A549 (cell line): ENCODE measurements around the gene BRF1. TPM values are rescaled to one million over a fixed set of nuclear protein-coding genes. Genes with fewer than 3 reads are reported as not detected.

ENCODE experiments used
- ATAC-seq, 2 experiments: fragments of 200-7000 bp in 1 of 2; fragments of >200 bp in 1 of 2; cut with Nextera tagmentation in 1 of 2; cut with Tn5 transposase in 1 of 2; 3 replicates each; pipeline versions ENCODE4 v1.8.0 to v1.9.1; 2018 to 2020; ENCODE audit warnings: mild to moderate bottlenecking in 1 of 2, moderate library complexity in 1 of 2
- CTCF ChIA-PET: fragments of 300-600 bp; sonication (Branson Sonifier 250); formaldehyde crosslinking; extraction: SDS; loops from one replicate; lab custom pipeline; 2021; ENCODE audit warnings: antibody characterized with exemption, inconsistent platforms; lab: Yijun Ruan, JAX
- POLR2A ChIA-PET: fragments of 350-600 bp; formaldehyde crosslinking; extraction: SDS; loops from one replicate; lab custom pipeline; 2021; ENCODE audit warnings: antibody characterized with exemption, inconsistent platforms; lab: Yijun Ruan, JAX
- DNase-seq, 2 experiments: peaks; one replicate each; pipeline versions ENCODE4 v3.0.0 to v3.0.0-alpha.2; 2011 to 2016; ENCODE audit warnings: low read depth in 1 of 2, low spot score in 1 of 2
- FAIRE-seq: peaks from 2 replicates; lab custom pipeline; 2011; peaks lifted over from hg19 to GRCh38; lab: Jason Lieb, UNC
- H3K27ac ChIP-seq, 2 experiments: fragments of >200 bp; sonication (Bioruptor Twin); formaldehyde crosslinking; 3 replicates each; pipeline ENCODE4 v1.5.1; 2016 to 2017
- H3K4me1 ChIP-seq: fragments of >200 bp; sonication (Bioruptor Twin); formaldehyde crosslinking; 3 replicates; pipeline ENCODE4 v1.6.1; 2016
- H3K4me2 ChIP-seq: fragments of >200 bp; sonication (Bioruptor Twin); formaldehyde crosslinking; 3 replicates; pipeline ENCODE4 v1.6.1; 2016
- H3K4me3 ChIP-seq: fragments of >200 bp; sonication (Bioruptor Twin); formaldehyde crosslinking; 3 replicates; pipeline ENCODE4 v1.5.1; 2016
- H3K9me3 ChIP-seq: fragments of >200 bp; sonication (Bioruptor Twin); formaldehyde crosslinking; 3 replicates; pipeline ENCODE4 v1.6.1; 2016
- CBX8 ChIP-seq: fragments of 200-600 bp; sonication (generic); IDR thresholded peaks from 2 replicates; pipeline ENCODE4 v1.6.1; 2016
- CHD4 ChIP-seq: fragments of 200-600 bp; sonication (generic); IDR thresholded peaks from 2 replicates; pipeline ENCODE4 v1.6.1; 2016; ENCODE audit warnings: antibody characterized with exemption, mild to moderate bottlenecking, borderline replicate concordance
- EHF ChIP-seq: fragments of 250-450 bp; sonication (Bioruptor Pico); IDR thresholded peaks from 2 replicates; pipeline ENCODE4 v1.5.0; 2020; ENCODE audit warnings: mild to moderate bottlenecking
- EHMT2 ChIP-seq: fragments of 200-600 bp; sonication (generic); IDR thresholded peaks from 2 replicates; pipeline ENCODE4 v1.6.1; 2016; ENCODE audit warnings: antibody characterized with exemption, low read depth, mild to moderate bottlenecking, moderate library complexity
- ESRRA ChIP-seq: fragments of 150-350 bp; IDR thresholded peaks from 2 replicates; pipeline ENCODE4 v1.6.1; 2014; ENCODE audit warnings: mild to moderate bottlenecking, low read length, borderline replicate concordance
- FOXS1 ChIP-seq: fragments of 250-450 bp; sonication (Bioruptor Pico); IDR thresholded peaks from 2 replicates; pipeline ENCODE4 v1.5.0; 2020; ENCODE audit warnings: mild to moderate bottlenecking, moderate library complexity
- HEYL ChIP-seq: fragments of 250-450 bp; sonication (Bioruptor Pico); IDR thresholded peaks from 2 replicates; pipeline ENCODE4 v1.8.0; 2021; ENCODE audit warnings: mild to moderate bottlenecking, moderate library complexity
- HOXA7 ChIP-seq: fragments of 250-450 bp; sonication (Bioruptor Pico); IDR thresholded peaks from 2 replicates; pipeline ENCODE4 v1.5.0; 2020; ENCODE audit warnings: mild to moderate bottlenecking, moderate library complexity
- HOXB13 ChIP-seq: fragments of 250-450 bp; sonication (Bioruptor Pico); IDR thresholded peaks from 2 replicates; pipeline ENCODE4 v1.5.0; 2020; ENCODE audit warnings: low read depth, mild to moderate bottlenecking, moderate library complexity
- HOXB5 ChIP-seq: fragments of 250-450 bp; sonication (Bioruptor Pico); IDR thresholded peaks from 2 replicates; pipeline ENCODE4 v1.5.0; 2020; ENCODE audit warnings: mild to moderate bottlenecking, moderate library complexity
- JUN ChIP-seq, 2 experiments: fragments of >200 bp; sonication (Bioruptor Twin); formaldehyde crosslinking; IDR thresholded peaks; 2 replicates in 1 of 2; 3 replicates in 1 of 2; pipeline ENCODE4 v1.6.1; 2016 to 2017
- JUNB ChIP-seq: fragments of >200 bp; sonication (Bioruptor Twin); formaldehyde crosslinking; IDR thresholded peaks from 2 replicates; pipeline ENCODE4 v1.6.1; 2016
- KDM1A ChIP-seq: fragments of 200-600 bp; sonication (generic); IDR thresholded peaks from 2 replicates; pipeline ENCODE4 v1.6.1; 2016; ENCODE audit warnings: low read depth, mild to moderate bottlenecking
- KDM5A ChIP-seq: fragments of 200-600 bp; sonication (generic); IDR thresholded peaks from 2 replicates; pipeline ENCODE4 v1.6.1; 2016; ENCODE audit warnings: antibody characterized with exemption, mild to moderate bottlenecking
- NFE2L2 ChIP-seq: fragments of 150-350 bp; conservative IDR thresholded peaks from 2 replicates; pipeline ENCODE4 v1.6.1; 2014; ENCODE audit warnings: low read length
- NPAS2 ChIP-seq: fragments of 250-450 bp; sonication (Bioruptor Pico); IDR thresholded peaks from 2 replicates; pipeline ENCODE4 v1.8.0; 2022; ENCODE audit warnings: mild to moderate bottlenecking, moderate library complexity, borderline replicate concordance
- NR3C1 ChIP-seq: fragments of >200 bp; sonication (Bioruptor Twin); formaldehyde crosslinking; IDR thresholded peaks from 3 replicates; pipeline ENCODE4 v1.6.1; 2017
- POLR2A ChIP-seq: IDR thresholded peaks from 2 replicates; pipeline ENCODE4 v1.6.1; 2012; ENCODE audit warnings: mild to moderate bottlenecking, low read length
- POLR2AphosphoS2 ChIP-seq: conservative IDR thresholded peaks from 2 replicates; pipeline ENCODE4 v1.6.1; 2012; ENCODE audit warnings: low read length, improper control_type of control experiment, inconsistent platforms
- RARB ChIP-seq: fragments of 250-450 bp; sonication (Bioruptor Pico); IDR thresholded peaks from 2 replicates; pipeline ENCODE4 v1.8.0; 2021; ENCODE audit warnings: mild to moderate bottlenecking, moderate library complexity
- WGBS: methylation state at CpG from one replicate; pipeline ENCODE4 v1.1.6; 2017; ENCODE audit errors: missing lambda C conversion rate; 5-methylcytosine and 5-hydroxymethylcytosine counted together
- polyA plus RNA-seq, 4 experiments: library from polyadenylated mRNA; depleted of rRNA in 3 of 4; stranded (reverse); fragments of >200 nt; fragmentation: RNase III in 1 of 4; extraction: RNeasy Plus Mini Kit Qiagen cat#74134 plus additional on column Dnase treatment in 1 of 4; gene quantifications; 2 replicates in 3 of 4; 3 replicates in 1 of 4; pipeline ENCODE4 v1.2.3, GENCODE V29; 2011 to 2017
- TF ChIP-seq, protein P1 (sequence below): fragments of >200 bp; sonication (Bioruptor Twin); formaldehyde crosslinking; IDR thresholded peaks from 3 replicates; pipeline ENCODE4 v1.5.1; 2016
- TF ChIP-seq, protein P2 (sequence below): fragments of >200 bp; sonication (Bioruptor Twin); formaldehyde crosslinking; IDR thresholded peaks from 2 replicates; pipeline ENCODE4 v1.6.1; 2016
- TF ChIP-seq, protein P3 (sequence below): fragments of 450-650 bp; IDR thresholded peaks from 2 replicates; pipeline ENCODE4 v1.6.1; 2014; ENCODE audit warnings: antibody characterized with exemption
- TF ChIP-seq, protein P4 (sequence below): fragments of 200-600 bp; sonication (generic); IDR thresholded peaks from 2 replicates; pipeline ENCODE4 v1.6.1; 2016; ENCODE audit warnings: antibody characterized with exemption, mild to moderate bottlenecking, moderate library complexity
- TF ChIP-seq, protein P5 (sequence below): IDR thresholded peaks from 2 replicates; pipeline ENCODE4 v1.6.1; 2012; ENCODE audit warnings: low read depth, borderline replicate concordance

Gene BRF1
- polyA plus RNA-seq, 2 of the 4 experiments (the other 2 are of a cell fraction): 8.5 to 25.7 TPM

DNA sequence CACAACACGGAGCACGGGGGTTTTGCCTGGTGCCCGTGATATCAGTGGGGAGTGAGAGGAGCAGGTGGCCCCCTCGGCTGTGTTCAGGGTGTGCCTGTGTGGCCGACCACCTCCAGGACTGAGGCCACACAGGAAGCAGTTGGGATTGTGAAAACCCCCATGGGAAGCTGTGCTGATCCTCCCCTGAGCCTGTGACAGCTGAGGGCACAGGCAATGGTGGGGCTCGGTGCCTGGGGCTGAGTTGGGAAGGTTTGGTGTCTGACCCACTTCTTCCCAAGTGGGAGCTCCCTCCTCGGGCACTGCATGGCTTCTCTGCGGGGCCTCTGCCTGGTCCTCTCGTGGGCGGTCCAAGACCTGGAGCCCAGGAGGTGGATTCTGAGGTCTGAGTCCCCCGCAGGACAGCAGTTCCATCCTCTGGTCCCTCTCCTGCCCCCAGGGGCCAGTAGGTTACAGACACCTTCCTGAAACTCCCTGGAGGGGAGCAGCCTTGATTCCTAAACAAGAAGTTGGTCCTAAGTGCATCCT lies 31.6 kb upstream of the BRF1 start (continued):
- TF ChIP-seq, protein P1, sequence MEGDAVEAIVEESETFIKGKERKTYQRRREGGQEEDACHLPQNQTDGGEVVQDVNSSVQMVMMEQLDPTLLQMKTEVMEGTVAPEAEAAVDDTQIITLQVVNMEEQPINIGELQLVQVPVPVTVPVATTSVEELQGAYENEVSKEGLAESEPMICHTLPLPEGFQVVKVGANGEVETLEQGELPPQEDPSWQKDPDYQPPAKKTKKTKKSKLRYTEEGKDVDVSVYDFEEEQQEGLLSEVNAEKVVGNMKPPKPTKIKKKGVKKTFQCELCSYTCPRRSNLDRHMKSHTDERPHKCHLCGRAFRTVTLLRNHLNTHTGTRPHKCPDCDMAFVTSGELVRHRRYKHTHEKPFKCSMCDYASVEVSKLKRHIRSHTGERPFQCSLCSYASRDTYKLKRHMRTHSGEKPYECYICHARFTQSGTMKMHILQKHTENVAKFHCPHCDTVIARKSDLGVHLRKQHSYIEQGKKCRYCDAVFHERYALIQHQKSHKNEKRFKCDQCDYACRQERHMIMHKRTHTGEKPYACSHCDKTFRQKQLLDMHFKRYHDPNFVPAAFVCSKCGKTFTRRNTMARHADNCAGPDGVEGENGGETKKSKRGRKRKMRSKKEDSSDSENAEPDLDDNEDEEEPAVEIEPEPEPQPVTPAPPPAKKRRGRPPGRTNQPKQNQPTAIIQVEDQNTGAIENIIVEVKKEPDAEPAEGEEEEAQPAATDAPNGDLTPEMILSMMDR: no peak
- TF ChIP-seq, protein P2, sequence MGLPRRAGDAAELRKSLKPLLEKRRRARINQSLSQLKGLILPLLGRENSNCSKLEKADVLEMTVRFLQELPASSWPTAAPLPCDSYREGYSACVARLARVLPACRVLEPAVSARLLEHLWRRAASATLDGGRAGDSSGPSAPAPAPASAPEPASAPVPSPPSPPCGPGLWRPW: no peak
- TF ChIP-seq, protein P3, sequence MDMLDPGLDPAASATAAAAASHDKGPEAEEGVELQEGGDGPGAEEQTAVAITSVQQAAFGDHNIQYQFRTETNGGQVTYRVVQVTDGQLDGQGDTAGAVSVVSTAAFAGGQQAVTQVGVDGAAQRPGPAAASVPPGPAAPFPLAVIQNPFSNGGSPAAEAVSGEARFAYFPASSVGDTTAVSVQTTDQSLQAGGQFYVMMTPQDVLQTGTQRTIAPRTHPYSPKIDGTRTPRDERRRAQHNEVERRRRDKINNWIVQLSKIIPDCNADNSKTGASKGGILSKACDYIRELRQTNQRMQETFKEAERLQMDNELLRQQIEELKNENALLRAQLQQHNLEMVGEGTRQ: no peak
- no peak for TF ChIP-seq EHMT2
- no peak for TF ChIP-seq KDM1A

DNA sequence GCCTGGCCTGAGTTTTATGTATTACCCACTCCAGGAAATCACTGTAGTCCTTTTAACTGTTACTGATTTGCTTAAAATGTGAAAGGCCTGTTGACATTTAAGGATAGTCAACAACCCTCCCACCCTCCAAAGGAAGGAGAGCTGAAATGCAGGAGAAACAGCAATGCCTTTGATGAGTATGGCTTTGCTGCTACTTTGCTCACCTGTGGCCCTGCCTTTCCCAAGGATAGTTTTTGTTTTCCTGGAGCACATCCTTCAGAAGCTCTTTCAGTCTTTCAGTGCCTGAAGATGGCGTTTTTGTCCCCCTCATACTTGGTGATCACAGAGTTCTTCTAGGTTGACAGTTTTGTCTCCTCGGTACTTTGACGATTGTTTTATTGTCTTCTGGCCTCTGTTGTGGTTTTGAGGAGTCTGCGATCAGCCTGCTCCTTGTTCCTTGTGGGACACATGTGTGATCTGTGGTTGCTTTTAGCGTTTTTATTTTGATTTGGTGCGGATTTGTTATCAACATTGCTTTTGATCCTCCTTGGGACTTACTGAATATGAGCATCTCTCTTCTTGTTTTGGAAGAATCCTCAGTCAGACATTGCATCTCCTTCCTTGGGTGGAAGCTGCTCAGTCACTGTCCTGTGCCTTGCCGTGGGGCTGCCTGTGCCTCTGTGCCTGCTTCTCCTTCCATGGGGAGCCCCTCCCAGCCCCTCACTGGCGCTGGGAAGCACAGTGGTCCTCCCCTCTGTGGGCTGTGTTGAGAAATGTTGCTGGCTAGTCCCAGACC lies 31.0 kb upstream of the BRF1 start:
- FAIRE-seq: no peak
- 83% methylated on average over 7 of the region's 8 CpGs for WGBS
- Histone ChIP-seq H3K9me3 (no peaks in the 10 kb centered on the region), H3K27ac (no peak overlapping the region), H3K4me3 (no peak overlapping the region), H3K4me1 (no peaks in the 10 kb centered on the region)
- no peak for TF ChIP-seq CBX8
- TF ChIP-seq NFE2L2: no peak
- no peak for TF ChIP-seq FOXS1 (CRISPR knock-in tag)
- no peak for TF ChIP-seq POLR2AphosphoS2
- TF ChIP-seq KDM5A: no peak
- TF ChIP-seq POLR2A: no peak
- TF ChIP-seq, protein P4, sequence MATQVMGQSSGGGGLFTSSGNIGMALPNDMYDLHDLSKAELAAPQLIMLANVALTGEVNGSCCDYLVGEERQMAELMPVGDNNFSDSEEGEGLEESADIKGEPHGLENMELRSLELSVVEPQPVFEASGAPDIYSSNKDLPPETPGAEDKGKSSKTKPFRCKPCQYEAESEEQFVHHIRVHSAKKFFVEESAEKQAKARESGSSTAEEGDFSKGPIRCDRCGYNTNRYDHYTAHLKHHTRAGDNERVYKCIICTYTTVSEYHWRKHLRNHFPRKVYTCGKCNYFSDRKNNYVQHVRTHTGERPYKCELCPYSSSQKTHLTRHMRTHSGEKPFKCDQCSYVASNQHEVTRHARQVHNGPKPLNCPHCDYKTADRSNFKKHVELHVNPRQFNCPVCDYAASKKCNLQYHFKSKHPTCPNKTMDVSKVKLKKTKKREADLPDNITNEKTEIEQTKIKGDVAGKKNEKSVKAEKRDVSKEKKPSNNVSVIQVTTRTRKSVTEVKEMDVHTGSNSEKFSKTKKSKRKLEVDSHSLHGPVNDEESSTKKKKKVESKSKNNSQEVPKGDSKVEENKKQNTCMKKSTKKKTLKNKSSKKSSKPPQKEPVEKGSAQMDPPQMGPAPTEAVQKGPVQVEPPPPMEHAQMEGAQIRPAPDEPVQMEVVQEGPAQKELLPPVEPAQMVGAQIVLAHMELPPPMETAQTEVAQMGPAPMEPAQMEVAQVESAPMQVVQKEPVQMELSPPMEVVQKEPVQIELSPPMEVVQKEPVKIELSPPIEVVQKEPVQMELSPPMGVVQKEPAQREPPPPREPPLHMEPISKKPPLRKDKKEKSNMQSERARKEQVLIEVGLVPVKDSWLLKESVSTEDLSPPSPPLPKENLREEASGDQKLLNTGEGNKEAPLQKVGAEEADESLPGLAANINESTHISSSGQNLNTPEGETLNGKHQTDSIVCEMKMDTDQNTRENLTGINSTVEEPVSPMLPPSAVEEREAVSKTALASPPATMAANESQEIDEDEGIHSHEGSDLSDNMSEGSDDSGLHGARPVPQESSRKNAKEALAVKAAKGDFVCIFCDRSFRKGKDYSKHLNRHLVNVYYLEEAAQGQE: no peak
- no peak for TF ChIP-seq HOXB13
- no peak for TF ChIP-seq NPAS2 (CRISPR knock-in tag)
- no peak for TF ChIP-seq CHD4
- TF ChIP-seq HOXA7 (CRISPR knock-in tag): no peak
- TF ChIP-seq, all 56 proteins: peak for 0
- DNase-seq (no peak), ATAC-seq (no peak)
- H3K4me2 ChIP-seq: no peak overlapping the region
- ChIA-PET POLR2A (no interaction called here), CTCF (interaction anchor here (0.8 to 1.6 kb wide), 2 partner anchors 17 to 39 kb away, joined by 3 read pairs; partner anchors contain the start of gene PACS2)

DNA sequence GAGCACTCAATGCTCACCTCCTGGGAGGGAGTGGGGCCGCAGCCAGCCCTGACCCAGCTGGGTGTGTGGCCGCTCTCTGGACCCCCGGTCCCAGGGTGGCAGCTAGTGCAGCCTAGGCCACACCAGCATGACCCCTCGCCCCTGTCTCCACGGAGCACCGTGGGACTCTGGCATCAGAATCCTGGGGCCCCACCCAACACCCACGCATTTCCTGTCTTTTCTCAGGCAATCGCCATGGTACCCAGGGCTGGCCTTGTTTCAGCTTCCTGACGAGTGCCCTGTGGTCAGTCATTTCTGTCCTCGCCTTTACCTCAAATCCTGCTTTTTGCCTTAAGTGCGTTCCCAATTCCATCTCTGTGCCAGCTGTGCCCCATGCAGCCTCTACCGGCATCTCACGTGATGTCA lies 29.7 kb upstream of the BRF1 start:
- no peak for ATAC-seq

More for the DNA sequence above, 29.7 kb upstream of the BRF1 start:
- ChIA-PET CTCF (interaction anchor here (0.8 to 1.4 kb wide), 3 partner anchors 12 to 40 kb away, joined by 3 to 5 read pairs (median 3); no protein-coding TSS in a partner anchor), POLR2A (no interaction called here)
- Histone ChIP-seq H3K4me2 (no peak overlapping the region), H3K4me1 (no peaks in the 10 kb centered on the region), H3K9me3 (no peaks in the 10 kb centered on the region), H3K4me3 (no peak overlapping the region), H3K27ac (no peak overlapping the region)
- WGBS: 89% methylated on average over 13 of the region's 13 CpGs
- FAIRE-seq (no peak), DNase-seq (no peak)
- TF ChIP-seq, protein P5, sequence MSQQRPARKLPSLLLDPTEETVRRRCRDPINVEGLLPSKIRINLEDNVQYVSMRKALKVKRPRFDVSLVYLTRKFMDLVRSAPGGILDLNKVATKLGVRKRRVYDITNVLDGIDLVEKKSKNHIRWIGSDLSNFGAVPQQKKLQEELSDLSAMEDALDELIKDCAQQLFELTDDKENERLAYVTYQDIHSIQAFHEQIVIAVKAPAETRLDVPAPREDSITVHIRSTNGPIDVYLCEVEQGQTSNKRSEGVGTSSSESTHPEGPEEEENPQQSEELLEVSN: no peak
- TF ChIP-seq NR3C1: no peak
- TF ChIP-seq EHMT2: no peak
- no peak for TF ChIP-seq KDM5A
- TF ChIP-seq JUN (IDR thresholded peaks at IDR 0.05): no peak
- TF ChIP-seq, protein P2: no peak
- no peak for TF ChIP-seq JUNB
- TF ChIP-seq KDM1A: no peak
- no peak for TF ChIP-seq HEYL
- TF ChIP-seq RARB (CRISPR knock-in tag): no peak
- TF ChIP-seq NPAS2 (CRISPR knock-in tag): no peak
- no peak for TF ChIP-seq ESRRA
- TF ChIP-seq HOXB5 (CRISPR knock-in tag): no peak
- TF ChIP-seq EHF (CRISPR knock-in tag): no peak
- TF ChIP-seq, all 56 proteins: peak for 0
